Activated B cell treated with CpG ODN at 0.5 μM for 24 hours (primary cell): ENCODE data around the gene VPS13D. TPM values are rescaled to one million over a fixed set of nuclear protein-coding genes. Genes with fewer than 3 reads are reported as not detected.

Experiments
- ATAC-seq: fragments of 200-7000 bp; cut with Tn5 transposase; one replicate; pipeline ENCODE4 v1.10.0; 2021; ENCODE audit warnings: low read depth, mild to moderate bottlenecking, moderate library complexity
- CTCF ChIA-PET: fragments of 350-600 bp; sonication (Branson Sonifier 250); formaldehyde crosslinking; loops from one replicate; lab custom pipeline; 2021; ENCODE audit warnings: antibody characterized with exemption; lab: Charles Lee
- POLR2A ChIA-PET: fragments of 350-600 bp; sonication (Branson Sonifier 250); formaldehyde crosslinking; loops from one replicate; lab custom pipeline; 2021; ENCODE audit warnings: antibody characterized with exemption; lab: Charles Lee
- DNase-seq: peaks from one replicate; pipeline ENCODE4 v3.0.0; 2022
- H3K27ac Mint-ChIP-seq: one replicate; pipeline ENCODE4 v1.8.0; 2020; ENCODE audit warnings: mixed read lengths
- H3K27me3 Mint-ChIP-seq: one replicate; pipeline ENCODE4 v1.8.0; 2021; ENCODE audit warnings: mixed read lengths
- H3K36me3 Mint-ChIP-seq: one replicate; pipeline ENCODE4 v1.8.0; 2021; ENCODE audit warnings: low read depth, mixed read lengths
- H3K4me1 Mint-ChIP-seq: one replicate; pipeline ENCODE4 v1.8.0; 2021; ENCODE audit warnings: mixed read lengths
- H3K4me3 Mint-ChIP-seq: one replicate; pipeline ENCODE4 v1.8.0; 2020; ENCODE audit warnings: mild to moderate bottlenecking, mixed read lengths
- H3K9me3 Mint-ChIP-seq: one replicate; pipeline ENCODE4 v1.8.0; 2020; ENCODE audit warnings: mixed read lengths
- CTCF ChIP-seq: fragments of 200-600 bp; IDR thresholded peaks from one replicate; pipeline ENCODE4 v1.8.0; 2022; ENCODE audit warnings: antibody characterized with exemption, mild to moderate bottlenecking
- intact Hi-C: fragments of 100-400 bp; cut with micrococcal nuclease; formaldehyde crosslinking; loops from one replicate; pipeline ENCODE4 v1.15.1; 2024
- total RNA-seq: library from RNA; stranded (reverse); gene quantifications from 2 replicates; pipeline ENCODE4 v1.2.3, GENCODE V29; 2022

The VPS13D gene
- total RNA-seq, 1 donor from 2014 or later = 64.5 TPM

- ATAC-seq (no peak), DNase-seq (no peak)
- intact Hi-C loops = no loop called here
- Mint-ChIP-seq H3K36me3 (peaks cover 80% of the 10 kb centered on the region), H3K27me3 (no peaks in the 10 kb centered on the region), H3K27ac (no peak overlapping the region), H3K9me3 (peaks cover 8% of the 10 kb centered on the region), H3K4me3 (no peak overlapping the region), H3K4me1 (peaks cover 6% of the 10 kb centered on the region)
- ChIA-PET CTCF (no interaction called here), POLR2A (no interaction called here)
- no peak for TF ChIP-seq CTCF
These were observed 179.9 kb downstream of the VPS13D start for GRCh38 chr1:12409681-12410080.

- DNase-seq = no peak
- intact Hi-C loops = no loop called here
- no peak for TF ChIP-seq CTCF
- H3K4me3 Mint-ChIP-seq = no peak overlapping the region
- no peak for ATAC-seq
- H3K27me3 Mint-ChIP-seq = no peaks in the 10 kb centered on the region
- CTCF ChIA-PET = no interaction called here
- H3K4me1 Mint-ChIP-seq = peaks cover 6% of the 10 kb centered on the region
- POLR2A ChIA-PET = no interaction called here
- H3K27ac Mint-ChIP-seq = no peak overlapping the region
- peaks cover 8% of the 10 kb centered on the region for H3K9me3 Mint-ChIP-seq
- peaks cover 79% of the 10 kb centered on the region for H3K36me3 Mint-ChIP-seq
These were observed 180.5 kb downstream of the VPS13D start for GRCh38 chr1:12410351-12410750.

- peaks cover 79% of the 10 kb centered on the region for H3K36me3 Mint-ChIP-seq
- H3K4me1 Mint-ChIP-seq = peaks cover 9% of the 10 kb centered on the region
- intact Hi-C loops = no loop called here
- no peak overlapping the region for H3K4me3 Mint-ChIP-seq
- no peak for TF ChIP-seq CTCF
- H3K27ac Mint-ChIP-seq = no peak overlapping the region
- ATAC-seq (no peak), DNase-seq (no peak)
- ChIA-PET POLR2A (interaction anchor here (0.7 kb wide), 1 partner anchor 100 kb away, joined by 3 read pairs; no protein-coding TSS in a partner anchor), CTCF (no interaction called here)
- peaks cover 8% of the 10 kb centered on the region for H3K9me3 Mint-ChIP-seq
- no peaks in the 10 kb centered on the region for H3K27me3 Mint-ChIP-seq
These were observed 181.3 kb downstream of the VPS13D start for GRCh38 chr1:12411098-12411497.

- intact Hi-C loops = no loop called here
- no peaks in the 10 kb centered on the region for H3K27me3 Mint-ChIP-seq
- CTCF ChIA-PET = no interaction called here
- POLR2A ChIA-PET = interaction anchor here (0.6 kb wide), 1 partner anchor 22 kb away, joined by 4 read pairs; no protein-coding TSS in a partner anchor
- peaks cover 8% of the 10 kb centered on the region for H3K9me3 Mint-ChIP-seq
- ATAC-seq = no peak
- peaks cover 11% of the 10 kb centered on the region for H3K4me1 Mint-ChIP-seq
- DNase-seq = no peak
- H3K4me3 Mint-ChIP-seq = no peak overlapping the region
- no peak overlapping the region for H3K27ac Mint-ChIP-seq
- H3K36me3 Mint-ChIP-seq = peaks cover 79% of the 10 kb centered on the region
- no peak for TF ChIP-seq CTCF
These were observed 181.9 kb downstream of the VPS13D start for GRCh38 chr1:12411747-12412146.

- no peaks in the 10 kb centered on the region for H3K27me3 Mint-ChIP-seq
- ChIA-PET POLR2A (no interaction called here), CTCF (no interaction called here)
- no peak for TF ChIP-seq CTCF
- no peak overlapping the region for H3K27ac Mint-ChIP-seq
- H3K9me3 Mint-ChIP-seq = peaks cover 8% of the 10 kb centered on the region
- DNase-seq (no peak), ATAC-seq (no peak)
- H3K4me1 Mint-ChIP-seq = peaks cover 11% of the 10 kb centered on the region
- intact Hi-C loops = no loop called here
- H3K36me3 Mint-ChIP-seq = peaks cover 80% of the 10 kb centered on the region
- no peak overlapping the region for H3K4me3 Mint-ChIP-seq
These were observed 182.6 kb downstream of the VPS13D start for GRCh38 chr1:12412439-12412838.
